NCI-H345 (cell line): ENCODE data around the gene KCNK4.
A peak's percentile ranks its signal among the peaks of the same experiment; 100 is the strongest.

Experiments
- DNase-seq: peaks from one replicate; lab custom pipeline; 2025; lab: John Stamatoyannopoulos, UW

KCNK4 gene

GRCh38 chr11:64253481-64253880, 37.6 kb upstream of the KCNK4 start:
- no peak for DNase-seq

GRCh38 chr11:64254326-64254725, 36.8 kb upstream of the KCNK4 start:
- no peak for DNase-seq

- no peak for DNase-seq
Observed at GRCh38 chr11:64255135-64256128, 35.7 kb upstream of the KCNK4 start.

- no peak for DNase-seq
Observed at GRCh38 chr11:64256300-64256699, 34.8 kb upstream of the KCNK4 start.

- no peak for DNase-seq
Observed at GRCh38 chr11:64258356-64258755, 32.7 kb upstream of the KCNK4 start.

- no peak for DNase-seq
Observed at GRCh38 chr11:64258946-64259532, 32.1 kb upstream of the KCNK4 start.

- DNase-seq: no peak
Observed at GRCh38 chr11:64259533-64260067, 31.5 kb upstream of the KCNK4 start.

- DNase-seq: no peak
Observed at GRCh38 chr11:64260147-64260708, 30.9 kb upstream of the KCNK4 start.

- DNase-seq: no peak
Observed at GRCh38 chr11:64261556-64262080, 29.5 kb upstream of the KCNK4 start.

- no peak for DNase-seq
Observed at GRCh38 chr11:64262271-64263002, 28.7 kb upstream of the KCNK4 start.

- no peak for DNase-seq
Observed at GRCh38 chr11:64263021-64263946, 27.8 kb upstream of the KCNK4 start.

GRCh38 chr11:64263947-64264317, 27.2 kb upstream of the KCNK4 start:
- DNase-seq: no peak

GRCh38 chr11:64264371-64264852, 26.7 kb upstream of the KCNK4 start:
- DNase-seq: no peak

GRCh38 chr11:64265176-64266160, 25.6 kb upstream of the KCNK4 start:
- DNase-seq: no peak

GRCh38 chr11:64266339-64266738, 24.8 kb upstream of the KCNK4 start:
- DNase-seq: no peak

- peak; percentile 85 for DNase-seq
Observed at GRCh38 chr11:64267207-64267945, 23.7 kb upstream of the KCNK4 start.

GRCh38 chr11:64268025-64268892, 22.8 kb upstream of the KCNK4 start:
- peak; percentile 64 for DNase-seq
